K562 (cell line): ENCODE results near the gene MC5R. TPM values are rescaled to one million over a fixed set of nuclear protein-coding genes. Genes with fewer than 3 reads are reported as not detected.

Experiments used
- ATAC-seq: fragments of 200-7000 bp; cut with Tn5 transposase; 3 replicates; pipeline ENCODE4 v1.9.1; 2020; ENCODE audit warnings: moderate library complexity
- BruUV-seq: library from RNA; stranded (reverse); fragments of 400-500 nt; replicated peaks from 2 replicates; lab custom pipeline; 2021; lab: Mats Ljungman, UMichigan
- CTCF ChIA-PET: fragments of 300-600 bp; formaldehyde crosslinking; extraction: SDS; loops from one replicate; lab custom pipeline; 2021; ENCODE audit warnings: low intra/inter-chr PET ratio; lab: Yijun Ruan, JAX
- POLR2A ChIA-PET: fragments of 300-600, 350-650 bp; sonication (Branson Sonifier 250); formaldehyde crosslinking; extraction: SDS; loops from one replicate; lab custom pipeline; 2021; ENCODE audit warnings: antibody characterized with exemption, inconsistent platforms; lab: Yijun Ruan, JAX
- DNase-seq, 4 experiments: peaks; one replicate each; pipeline versions ENCODE4 v3.0.0 to v3.0.0-alpha.2; 2011 to 2018; ENCODE audit warnings: low spot score in 3 of 4, mixed read lengths in 3 of 4; ENCODE audit errors: extremely low read depth in 1 of 4
- FAIRE-seq: peaks from 2 replicates; lab custom pipeline; 2011; peaks lifted over from hg19 to GRCh38; lab: Jason Lieb, UNC
- H2AFZ ChIP-seq: 2 replicates; pipeline ENCODE4 v1.6.0; 2011; ENCODE audit warnings: low read depth, low read length, control low read depth, inconsistent platforms
- H3K27ac ChIP-seq: fragments of 200-600 bp; 3 replicates; pipeline ENCODE4 v1.8.0; 2011; ENCODE audit warnings: low read depth, mild to moderate bottlenecking, control low read depth, inconsistent platforms, low read length, moderate library complexity, mixed read lengths; ENCODE audit errors: extremely low read depth
- H3K27me3 ChIP-seq, 2 experiments: fragments of 300-600 bp in 1 of 2; 2 replicates in 1 of 2; 3 replicates in 1 of 2; pipeline versions ENCODE4 v1.6.0 to v1.8.0; 2011; ENCODE audit warnings: inconsistent platforms in 2 of 2, low read length in 2 of 2, mild to moderate bottlenecking in 1 of 2, mixed read lengths in 1 of 2, moderate library complexity in 1 of 2; ENCODE audit not compliant: control insufficient read depth in 2 of 2, insufficient read depth in 2 of 2
- H3K36me3 ChIP-seq: fragments of 300-600 bp; 3 replicates; pipeline ENCODE4 v1.8.0; 2011; ENCODE audit warnings: mild to moderate bottlenecking, low read length, inconsistent platforms; ENCODE audit not compliant: control insufficient read depth, insufficient read depth
- H3K4me1 ChIP-seq, 2 experiments: fragments of 200-600 bp in 1 of 2; replicated peaks in 1 of 2; 2 replicates in 1 of 2; 3 replicates in 1 of 2; pipeline versions ENCODE4 v1.5.1 to v1.8.0; 2011; ENCODE audit warnings: inconsistent platforms in 2 of 2, low read length in 2 of 2, mild to moderate bottlenecking in 1 of 2, mixed read lengths in 1 of 2, moderate library complexity in 1 of 2; ENCODE audit not compliant: control insufficient read depth in 2 of 2, insufficient read depth in 2 of 2
- H3K4me2 ChIP-seq: 2 replicates; pipeline ENCODE4 v1.6.1; 2011; ENCODE audit warnings: low read length, control low read depth, inconsistent platforms, mixed read lengths; ENCODE audit not compliant: insufficient read depth
- H3K4me3 ChIP-seq: fragments of 200-600 bp; sonication (generic), shearing (Covaris generic); 2 replicates; pipeline ENCODE4 v1.5.1; 2016; ENCODE audit warnings: control low read depth, inconsistent platforms
- H3K79me2 ChIP-seq: fragments of 200-600 bp; 3 replicates; pipeline ENCODE4 v1.8.0; 2011; ENCODE audit warnings: low read length, inconsistent platforms; ENCODE audit not compliant: control insufficient read depth, insufficient read depth
- H3K9ac ChIP-seq, 2 experiments: 2 replicates each; pipeline versions ENCODE4 v1.6.0 to v1.6.1; 2011; ENCODE audit warnings: low read depth in 2 of 2, low read length in 2 of 2, control low read depth in 1 of 2, inconsistent platforms in 1 of 2, mild to moderate bottlenecking in 1 of 2, mixed read lengths in 1 of 2; ENCODE audit not compliant: insufficient read depth in 1 of 2
- H3K9me1 ChIP-seq: one replicate; pipeline ENCODE4 v1.6.0; 2011; ENCODE audit warnings: inconsistent platforms, mild to moderate bottlenecking, low read length, moderate library complexity; ENCODE audit not compliant: control insufficient read depth, insufficient read depth
- H3K9me3 ChIP-seq: replicated peaks from 2 replicates; pipeline ENCODE4 v1.5.1; 2011; ENCODE audit warnings: low read depth, low read length, inconsistent platforms; ENCODE audit not compliant: control insufficient read depth, insufficient read depth
- H4K20me1 ChIP-seq: replicated peaks from 2 replicates; pipeline ENCODE4 v1.6.1; 2011; ENCODE audit warnings: low read length, inconsistent platforms, mixed read lengths; ENCODE audit not compliant: control insufficient read depth, insufficient read depth
- EP400 ChIP-seq: fragments of 450-650 bp; IDR thresholded peaks from 2 replicates; pipeline ENCODE4 v1.6.1; 2017; ENCODE audit warnings: antibody characterized with exemption, mild to moderate bottlenecking, moderate library complexity
- HMGN3 ChIP-seq: IDR thresholded peaks from 2 replicates; pipeline ENCODE4 v1.6.1; 2011; ENCODE audit warnings: borderline replicate concordance, low read depth, mild to moderate bottlenecking, mixed read lengths, low read length; ENCODE audit not compliant: insufficient read length; ENCODE audit errors: extremely low read depth
- MEIS2 ChIP-seq: fragments of 450-650 bp; IDR thresholded peaks from 2 replicates; pipeline ENCODE4 v1.6.1; 2014; ENCODE audit warnings: mild to moderate bottlenecking; ENCODE audit not compliant: partially characterized antibody
- NR2C1 ChIP-seq, 2 experiments: fragments of 450-650 bp; IDR thresholded peaks; 2 replicates each; pipeline ENCODE4 v1.6.1; 2017; ENCODE audit warnings: mild to moderate bottlenecking in 2 of 2, antibody characterized with exemption in 1 of 2, inconsistent platforms in 1 of 2, missing compliant biosample characterization in 1 of 2, missing genetic modification characterization in 1 of 2
- NR2F6 ChIP-seq: fragments of 450-650 bp; formaldehyde crosslinking; IDR thresholded peaks from 2 replicates; pipeline ENCODE4 v1.4.0; 2020; ENCODE audit warnings: mild to moderate bottlenecking
- USF1 ChIP-seq: sonication (generic); formaldehyde crosslinking; IDR thresholded peaks from 2 replicates; pipeline ENCODE4 v1.9.0; 2022; ENCODE audit warnings: mild to moderate bottlenecking, missing genetic modification reagents
- ZNF121 ChIP-seq: sonication (generic); formaldehyde crosslinking; conservative IDR thresholded peaks from 2 replicates; pipeline ENCODE4 v1.8.0; 2022; ENCODE audit warnings: missing genetic modification reagents
- WGBS: fragments of 100-300 bp; shearing (Covaris generic); methylation state at CpG from one replicate; pipeline ENCODE4 v1.1.6; 2016; ENCODE audit warnings: low coverage, mixed read lengths; ENCODE audit not compliant: insufficient coverage; ENCODE audit errors: missing lambda C conversion rate; 5-methylcytosine and 5-hydroxymethylcytosine counted together
- in situ Hi-C: fragments of 300-500 bp; cut with MboI; formaldehyde crosslinking; loops from 4 replicates; pipeline ENCODE4 v1.15.0; 2018; ENCODE audit warnings: inconsistent platforms, mixed read lengths
- intact Hi-C: fragments of 100-400 bp; cut with micrococcal nuclease; formaldehyde crosslinking; loops from 2 replicates; pipeline ENCODE4 v1.14.2; 2022
- polyA plus RNA-seq, 8 experiments: library from polyadenylated mRNA; depleted of rRNA in 4 of 8; stranded (reverse) in 5 of 8; unstranded in 3 of 8; fragments of >200 nt; fragmentation: Nextera tagmentation in 2 of 8; fragmentation: Illumina TruSeq in 1 of 8; extraction: Ambion mirVana in 2 of 8; extraction: Trizol in 1 of 8; gene quantifications; 2 replicates each; pipeline versions ENCODE4 v1.2.1 to v1.2.3, GENCODE V29; 2011 to 2014; ENCODE audit warnings: inconsistent platforms in 1 of 8, missing spikeins in 1 of 8
- total RNA-seq, 7 experiments: library from RNA; depleted of rRNA in 6 of 7; stranded (reverse); fragments of >200 nt in 6 of 7; fragmentation: Illumina TruSeq in 2 of 7; extraction: Trizol in 2 of 7; gene quantifications; 2 replicates each; pipeline versions ENCODE4 v1.2.1 to v1.2.3, GENCODE V29; 2011 to 2021; ENCODE audit warnings: low replicate concordance in 1 of 7
- TF ChIP-seq, protein P1 (sequence below): fragments of 250-450 bp; sonication (Bioruptor Pico); IDR thresholded peaks from 2 replicates; pipeline ENCODE4 v1.8.0; 2021; ENCODE audit warnings: borderline replicate concordance, mild to moderate bottlenecking, moderate library complexity; ENCODE audit not compliant: poor library complexity, severe bottlenecking
- TF ChIP-seq, protein P2 (sequence below): fragments of 450-650 bp; IDR thresholded peaks from 2 replicates; pipeline ENCODE4 v1.6.1; 2017; ENCODE audit warnings: mild to moderate bottlenecking, moderate library complexity

The MC5R gene
- total and polyA plus RNA-seq, 9 of the 15 experiments (the other 6 are each of a cell fraction or from before 2014, with no cell fraction given), result not detected

GRCh38 chr18:13810950-13811485 lies 12.9 kb upstream of the MC5R start:
- DNase-seq (no peak), FAIRE-seq (no peak)
- Histone ChIP-seq H3K36me3 (no peaks in the 10 kb centered on the region), H2AFZ (no peak overlapping the region), H4K20me1 (no peaks in the 10 kb centered on the region), H3K4me1 (no peaks in the 10 kb centered on the region), H3K9me3 (no peaks in the 10 kb centered on the region), H3K27me3 (no peaks in the 10 kb centered on the region; a peak in 1 of 5 replicates), H3K79me2 (no peaks in the 10 kb centered on the region), H3K27ac (no peak overlapping the region)
- ChIA-PET CTCF (no interaction called here), POLR2A (no interaction called here)
- TF ChIP-seq, protein P1, sequence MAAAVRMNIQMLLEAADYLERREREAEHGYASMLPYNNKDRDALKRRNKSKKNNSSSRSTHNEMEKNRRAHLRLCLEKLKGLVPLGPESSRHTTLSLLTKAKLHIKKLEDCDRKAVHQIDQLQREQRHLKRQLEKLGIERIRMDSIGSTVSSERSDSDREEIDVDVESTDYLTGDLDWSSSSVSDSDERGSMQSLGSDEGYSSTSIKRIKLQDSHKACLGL (CRISPR knock-in tag), result no peak
- TF ChIP-seq HMGN3, result no peak
- no peak for TF ChIP-seq USF1 (CRISPR knock-in tag)
- no peak for TF ChIP-seq MEIS2
- no peak for TF ChIP-seq NR2F6
- TF ChIP-seq, protein P2, sequence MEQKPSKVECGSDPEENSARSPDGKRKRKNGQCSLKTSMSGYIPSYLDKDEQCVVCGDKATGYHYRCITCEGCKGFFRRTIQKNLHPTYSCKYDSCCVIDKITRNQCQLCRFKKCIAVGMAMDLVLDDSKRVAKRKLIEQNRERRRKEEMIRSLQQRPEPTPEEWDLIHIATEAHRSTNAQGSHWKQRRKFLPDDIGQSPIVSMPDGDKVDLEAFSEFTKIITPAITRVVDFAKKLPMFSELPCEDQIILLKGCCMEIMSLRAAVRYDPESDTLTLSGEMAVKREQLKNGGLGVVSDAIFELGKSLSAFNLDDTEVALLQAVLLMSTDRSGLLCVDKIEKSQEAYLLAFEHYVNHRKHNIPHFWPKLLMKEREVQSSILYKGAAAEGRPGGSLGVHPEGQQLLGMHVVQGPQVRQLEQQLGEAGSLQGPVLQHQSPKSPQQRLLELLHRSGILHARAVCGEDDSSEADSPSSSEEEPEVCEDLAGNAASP, result no peak
- no peak for TF ChIP-seq NR2C1 (IDR thresholded peaks at IDR 0.05)
- TF ChIP-seq NR2C1 (tag; IDR thresholded peaks at IDR 0.05), result no peak
- TF ChIP-seq ZNF121 (CRISPR knock-in tag), result no peak
- TF ChIP-seq EP400, result no peak
- TF ChIP-seq, all 486 proteins: peak for 0
- no peak overlapping the region for H3K4me2 ChIP-seq
- WGBS, result 0% methylated on average over 10 of the region's 10 CpGs
- ATAC-seq, result no peak
- H3K9me1 ChIP-seq, result no peaks in the 10 kb centered on the region
- BruUV-seq, result no TSS peak
- no peak overlapping the region for H3K9ac ChIP-seq
- intact Hi-C loops (no loop called here), in situ Hi-C loops (no loop called here)
- no peak overlapping the region for H3K4me3 ChIP-seq
